ENCODE measurements around the gene UNC13B. TPM values are rescaled to one million over a fixed set of nuclear protein-coding genes. Genes with fewer than 3 reads are reported as not detected.

Gene UNC13B
- total and polyA plus RNA-seq, 2 experiments from 2014 or later: 7.1 to 24.3 TPM

GRCh38 chr9:35229779-35230143 is 68.0 kb downstream of the UNC13B start:
- Histone ChIP-seq H3K27me3 (no peaks in the 10 kb centered on the region), H2AFZ (no peak overlapping the region), H3K36me3 (replicated peaks; ENCODE audit: insufficient read depth, low read depth) (no peaks in the 10 kb centered on the region), H4K20me1 (ENCODE audit: insufficient read depth, poor library complexity, severe bottlenecking) (no peaks in the 10 kb centered on the region), H3K79me2 (peaks cover 10% of the 10 kb centered on the region), H3K4me3 (no peak overlapping the region), H3K9me3 (ENCODE audit: low read depth) (no peaks in the 10 kb centered on the region), H3K4me1 (ENCODE audit: insufficient read depth) (peaks cover 10% of the 10 kb centered on the region), H3K27ac (no peak overlapping the region), H3K4me2 (no peak overlapping the region), H3K9me2 (replicated peaks; ENCODE audit: insufficient read depth) (no peaks in the 10 kb centered on the region)
- DNase-seq (ENCODE audit: low spot score): no peak
- WGBS (ENCODE audit: low lambda C conversion rate, missing lambda C conversion rate): 86% methylated on average over 1 of the region's 1 CpG
- no peak for TF ChIP-seq EZH2phosphoT487 (IDR thresholded peaks at IDR 0.05; ENCODE audit: low read depth, severe bottlenecking, unreplicated experiment)
- no peak for TF ChIP-seq EZH2 (IDR thresholded peaks at IDR 0.05; ENCODE audit: borderline replicate concordance)
- TF ChIP-seq, protein P1, sequence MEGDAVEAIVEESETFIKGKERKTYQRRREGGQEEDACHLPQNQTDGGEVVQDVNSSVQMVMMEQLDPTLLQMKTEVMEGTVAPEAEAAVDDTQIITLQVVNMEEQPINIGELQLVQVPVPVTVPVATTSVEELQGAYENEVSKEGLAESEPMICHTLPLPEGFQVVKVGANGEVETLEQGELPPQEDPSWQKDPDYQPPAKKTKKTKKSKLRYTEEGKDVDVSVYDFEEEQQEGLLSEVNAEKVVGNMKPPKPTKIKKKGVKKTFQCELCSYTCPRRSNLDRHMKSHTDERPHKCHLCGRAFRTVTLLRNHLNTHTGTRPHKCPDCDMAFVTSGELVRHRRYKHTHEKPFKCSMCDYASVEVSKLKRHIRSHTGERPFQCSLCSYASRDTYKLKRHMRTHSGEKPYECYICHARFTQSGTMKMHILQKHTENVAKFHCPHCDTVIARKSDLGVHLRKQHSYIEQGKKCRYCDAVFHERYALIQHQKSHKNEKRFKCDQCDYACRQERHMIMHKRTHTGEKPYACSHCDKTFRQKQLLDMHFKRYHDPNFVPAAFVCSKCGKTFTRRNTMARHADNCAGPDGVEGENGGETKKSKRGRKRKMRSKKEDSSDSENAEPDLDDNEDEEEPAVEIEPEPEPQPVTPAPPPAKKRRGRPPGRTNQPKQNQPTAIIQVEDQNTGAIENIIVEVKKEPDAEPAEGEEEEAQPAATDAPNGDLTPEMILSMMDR (IDR thresholded peaks at IDR 0.05; ENCODE audit: poor library complexity): no peak

DNA sequence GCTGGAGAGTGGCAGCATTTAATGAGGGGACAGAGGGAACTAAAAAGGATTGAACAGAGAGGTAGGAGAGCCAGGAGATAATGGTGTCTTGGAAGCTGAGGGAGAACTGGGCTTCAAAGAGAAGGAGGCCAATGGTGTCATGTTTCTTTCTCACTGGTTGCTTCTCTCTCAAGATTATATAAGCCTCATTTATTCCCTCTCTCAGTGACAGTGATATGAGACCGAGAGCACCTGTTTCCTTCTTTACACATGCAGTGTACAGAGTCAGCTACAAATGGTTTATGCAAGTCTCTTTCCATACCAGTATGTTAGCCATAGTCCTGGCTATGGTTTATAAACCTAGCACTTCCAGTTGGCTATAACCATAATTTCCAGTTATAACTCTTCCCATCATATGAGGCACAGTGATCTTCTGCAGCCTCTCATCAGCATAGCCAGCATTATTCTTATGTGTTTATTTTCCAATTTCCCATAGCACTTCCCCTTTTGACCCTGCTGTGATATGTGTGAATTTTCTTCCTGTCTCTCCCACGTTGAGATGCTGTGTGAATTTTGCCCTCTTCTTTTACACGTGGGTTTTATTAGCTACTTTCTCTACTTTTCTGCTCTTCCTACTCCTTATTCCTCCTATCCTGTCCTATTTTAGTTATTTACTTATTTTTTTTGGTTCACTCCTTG is 71.2 kb downstream of the UNC13B start:
- Histone ChIP-seq H3K4me3 (no peak overlapping the region), H3K4me1 (ENCODE audit: insufficient read depth) (peaks cover 10% of the 10 kb centered on the region), H3K4me2 (no peak overlapping the region), H3K36me3 (replicated peaks; ENCODE audit: insufficient read depth, low read depth) (no peaks in the 10 kb centered on the region), H3K9me2 (replicated peaks; ENCODE audit: insufficient read depth) (no peaks in the 10 kb centered on the region), H3K27me3 (no peaks in the 10 kb centered on the region), H3K79me2 (no peaks in the 10 kb centered on the region), H2AFZ (no peak overlapping the region), H3K27ac (no peak overlapping the region), H3K9me3 (ENCODE audit: low read depth) (no peaks in the 10 kb centered on the region), H4K20me1 (ENCODE audit: insufficient read depth, poor library complexity, severe bottlenecking) (no peaks in the 10 kb centered on the region)
- TF ChIP-seq EZH2 (IDR thresholded peaks at IDR 0.05; ENCODE audit: borderline replicate concordance) (no peak), EZH2phosphoT487 (IDR thresholded peaks at IDR 0.05; ENCODE audit: low read depth, severe bottlenecking, unreplicated experiment) (no peak)
- TF ChIP-seq, protein P1 (IDR thresholded peaks at IDR 0.05; ENCODE audit: poor library complexity): no peak
- WGBS (ENCODE audit: low lambda C conversion rate, missing lambda C conversion rate): 91% methylated on average over 3 of the region's 3 CpGs
- no peak for DNase-seq (ENCODE audit: low spot score)

- Histone ChIP-seq H3K27ac (peak overlapping the region; percentile 13), H3K36me3 (replicated peaks; ENCODE audit: insufficient read depth, low read depth) (no peaks in the 10 kb centered on the region)
Observed at GRCh38 chr9:35236692-35237091, 74.9 kb downstream of the UNC13B start.

More at GRCh38 chr9:35236692-35237091, 74.9 kb downstream of the UNC13B start:
- peaks cover 13% of the 10 kb centered on the region for H3K4me1 ChIP-seq (ENCODE audit: insufficient read depth)
- 7% methylated on average over 1 of the region's 1 CpG for WGBS (ENCODE audit: low lambda C conversion rate, missing lambda C conversion rate)
- H3K4me2 ChIP-seq: peak overlapping the region; percentile 59
- H2AFZ ChIP-seq: no peak overlapping the region
- H3K4me3 ChIP-seq: no peak overlapping the region
- peak; percentile 11 for DNase-seq (ENCODE audit: low spot score)
- H3K79me2 ChIP-seq: peaks cover 5% of the 10 kb centered on the region
- no peaks in the 10 kb centered on the region for H3K27me3 ChIP-seq
- no peaks in the 10 kb centered on the region for H4K20me1 ChIP-seq (ENCODE audit: insufficient read depth, poor library complexity, severe bottlenecking)
- no peaks in the 10 kb centered on the region for H3K9me2 ChIP-seq (replicated peaks; ENCODE audit: insufficient read depth)
- no peaks in the 10 kb centered on the region for H3K9me3 ChIP-seq (ENCODE audit: low read depth)
- TF ChIP-seq EZH2 (IDR thresholded peaks at IDR 0.05; ENCODE audit: borderline replicate concordance): no peak
- TF ChIP-seq, protein P1 (IDR thresholded peaks at IDR 0.05; ENCODE audit: poor library complexity): no peak
- no peak for TF ChIP-seq EZH2phosphoT487 (IDR thresholded peaks at IDR 0.05; ENCODE audit: low read depth, severe bottlenecking, unreplicated experiment)
